Skin epidermis (tissue), 12 donors: ENCODE results near the gene ROR2.
"Not testable (repeated sequence)": the region's sequence is repeated elsewhere in the genome, so short reads cannot be mapped to it uniquely, and the experiment has no call there.

Source experiments
- H3K27ac ChIP-seq, 21 experiments: fragments of 200-600 bp; sonication (generic) in 11 of 21; one replicate each; pipeline ENCODE4 v1.5.0; 2020; ENCODE audit warnings: mild to moderate bottlenecking in 3 of 21, inconsistent platforms in 2 of 21, moderate library complexity in 2 of 21
- H3K4me3 ChIP-seq, 7 experiments: fragments of 200-600 bp; sonication (generic) in 2 of 7; one replicate each; pipeline ENCODE4 v1.5.0; 2020; ENCODE audit warnings: inconsistent platforms in 2 of 7, mild to moderate bottlenecking in 2 of 7, moderate library complexity in 1 of 7

Gene ROR2

GRCh38 chr9:91811024-91811909 lies 138.8 kb downstream of the ROR2 start:
- Histone ChIP-seq H3K27ac (no peak overlapping the region), H3K4me3 (no peak overlapping the region)

GRCh38 chr9:91810286-91810905 lies 139.6 kb downstream of the ROR2 start:
- Histone ChIP-seq H3K27ac (no peak overlapping the region), H3K4me3 (no peak overlapping the region)

- peak overlapping the region in 1 of 21 experiments; percentile 3 for H3K27ac ChIP-seq
Observed at GRCh38 chr9:91809581-91810285, 140.3 kb downstream of the ROR2 start.

GRCh38 chr9:91807643-91808246 lies 142.3 kb downstream of the ROR2 start:
- no peak overlapping the region for H3K27ac ChIP-seq
- H3K4me3 ChIP-seq = no peak overlapping the region

More at GRCh38 chr9:91809581-91810285, 140.3 kb downstream of the ROR2 start:
- no peak overlapping the region for H3K4me3 ChIP-seq

GRCh38 chr9:91805031-91805430 lies 145.0 kb downstream of the ROR2 start:
- H3K4me3 ChIP-seq = no peak overlapping the region
- H3K27ac ChIP-seq = no peak overlapping the region

GRCh38 chr9:91803970-91804752 lies 145.9 kb downstream of the ROR2 start:
- peak overlapping the region in 6 of 21 experiments; percentile 17 to 56 (median 32) for H3K27ac ChIP-seq

GRCh38 chr9:91803151-91803940 lies 146.7 kb downstream of the ROR2 start:
- Histone ChIP-seq H3K27ac (peak overlapping the region in 5 of 21 experiments; percentile 17 to 59 (median 54)), H3K4me3 (no peak overlapping the region)

More at GRCh38 chr9:91803970-91804752, 145.9 kb downstream of the ROR2 start:
- no peak overlapping the region for H3K4me3 ChIP-seq

- H3K4me3 ChIP-seq = no peak overlapping the region
- H3K27ac ChIP-seq = peak overlapping the region in 4 of 21 experiments; percentile 14 to 59 (median 40)
Observed at GRCh38 chr9:91802391-91802790, 147.6 kb downstream of the ROR2 start.

- Histone ChIP-seq H3K4me3 (no peak overlapping the region), H3K27ac (no peak overlapping the region)
Observed at GRCh38 chr9:91800473-91801030, 149.5 kb downstream of the ROR2 start.

- H3K4me3 ChIP-seq = no peak overlapping the region
Observed at GRCh38 chr9:91799113-91799744, 150.8 kb downstream of the ROR2 start.

GRCh38 chr9:91798273-91799112 lies 151.5 kb downstream of the ROR2 start:
- H3K27ac ChIP-seq = peak overlapping the region in 8 of 21 experiments; percentile 7 to 72 (median 46)
- not testable (repeated sequence) for H3K4me3 ChIP-seq

More at GRCh38 chr9:91799113-91799744, 150.8 kb downstream of the ROR2 start:
- peak overlapping the region in 3 of 21 experiments; percentile 48 to 72 (median 54) for H3K27ac ChIP-seq

GRCh38 chr9:91797517-91797916 lies 152.5 kb downstream of the ROR2 start:
- H3K4me3 ChIP-seq, H3K27ac ChIP-seq: not testable (repeated sequence)

GRCh38 chr9:91796516-91796915 lies 153.5 kb downstream of the ROR2 start:
- H3K4me3 ChIP-seq = not testable (repeated sequence)
- peak overlapping the region in 2 of 21 experiments; percentile 21 to 43 for H3K27ac ChIP-seq

GRCh38 chr9:91795598-91796241 lies 154.3 kb downstream of the ROR2 start:
- no peak overlapping the region for H3K4me3 ChIP-seq
- peak overlapping the region in 2 of 21 experiments; percentile 6 to 21 for H3K27ac ChIP-seq

GRCh38 chr9:91793371-91793770 lies 156.7 kb downstream of the ROR2 start:
- H3K27ac ChIP-seq, H3K4me3 ChIP-seq: not testable (repeated sequence)

GRCh38 chr9:91790917-91791316 lies 159.1 kb downstream of the ROR2 start:
- Histone ChIP-seq H3K27ac (no peak overlapping the region), H3K4me3 (no peak overlapping the region)
